Stimulated activated CD8-positive, alpha-beta memory T cell treated with anti-CD3 and anti-CD28 coated beads, Interleukin-4, amount 100 ng/mL, for 1 hour (primary cell): ENCODE data around the gene OXA1L.
"Not testable (repeated sequence)": the region's sequence is repeated elsewhere in the genome, so short reads cannot be mapped to it uniquely, and the experiment has no call there.

Experiments used
- DNase-seq, 2 donors: peaks; one replicate each; pipeline ENCODE4 v3.0.0-alpha.2; 2020; ENCODE audit warnings: low read depth in 2 of 2, low spot score in 1 of 2

The OXA1L gene

GRCh38 chr14:22768947-22769346 is 2.5 kb downstream of the OXA1L start:
- no peak for DNase-seq

- no peak for DNase-seq
Measured at GRCh38 chr14:22769369-22769768, 2.9 kb downstream of the OXA1L start.

- DNase-seq: no peak
Measured at GRCh38 chr14:22770481-22771187, 4.1 kb downstream of the OXA1L start.

GRCh38 chr14:22772725-22773124 is 6.2 kb downstream of the OXA1L start:
- no peak for DNase-seq

GRCh38 chr14:22773162-22774010 is 6.9 kb downstream of the OXA1L start:
- DNase-seq: no peak

- no peak for DNase-seq
Measured at GRCh38 chr14:22774011-22774706, 7.7 kb downstream of the OXA1L start.

- DNase-seq: no peak
Measured at GRCh38 chr14:22776215-22776614, 9.7 kb downstream of the OXA1L start.

- not testable (repeated sequence) for DNase-seq
Measured at GRCh38 chr14:22776849-22777248, 10.4 kb downstream of the OXA1L start.

- no peak for DNase-seq
Measured at GRCh38 chr14:22778084-22778483, 11.6 kb downstream of the OXA1L start.

- no peak for DNase-seq
Measured at GRCh38 chr14:22780105-22780679, 13.7 kb downstream of the OXA1L start.

- no peak for DNase-seq
Measured at GRCh38 chr14:22780941-22781300, 14.4 kb downstream of the OXA1L start.

- DNase-seq: no peak
Measured at GRCh38 chr14:22781301-22781991, 15.0 kb downstream of the OXA1L start.

GRCh38 chr14:22786685-22787084 is 20.2 kb downstream of the OXA1L start:
- DNase-seq: no peak

GRCh38 chr14:22791301-22791700 is 24.8 kb downstream of the OXA1L start:
- no peak for DNase-seq

GRCh38 chr14:22792158-22792557 is 25.7 kb downstream of the OXA1L start:
- DNase-seq: no peak

- not testable (repeated sequence) for DNase-seq
Measured at GRCh38 chr14:22793550-22793949, 27.1 kb downstream of the OXA1L start.

- DNase-seq: no peak
Measured at GRCh38 chr14:22793976-22794375, 27.5 kb downstream of the OXA1L start.

- DNase-seq: no peak
Measured at GRCh38 chr14:22794551-22794951, 28.1 kb downstream of the OXA1L start.

GRCh38 chr14:22796087-22796707 is 29.7 kb downstream of the OXA1L start:
- DNase-seq: no peak
